DMS 273 treated with DMSO at 0.1 percent for 48 hours (cell line): ENCODE data around the gene SCYL1.
A peak's percentile ranks its signal among the peaks of the same experiment; 100 is the strongest.

Experiments used
- DNase-seq: peaks from one replicate; lab custom pipeline; 2025; lab: John Stamatoyannopoulos, UW

The SCYL1 gene

GRCh38 chr11:65571420-65571819 lies 46.5 kb downstream of the SCYL1 start:
- DNase-seq: no peak

- DNase-seq: peak; percentile 32
Measured at GRCh38 chr11:65571940-65572339, 47.1 kb downstream of the SCYL1 start.

- no peak for DNase-seq
Measured at GRCh38 chr11:65572356-65573051, 47.6 kb downstream of the SCYL1 start, which contains the start of gene FAM89B. FAM89B (plus strand) TSS chr11:65572538; CDS start chr11:65572670, 132 bp downstream.

- DNase-seq: no peak
Measured at GRCh38 chr11:65573391-65574079, 48.7 kb downstream of the SCYL1 start.

- no peak for DNase-seq
Measured at GRCh38 chr11:65574109-65574810, 49.4 kb downstream of the SCYL1 start.

GRCh38 chr11:65574811-65575567 lies 50.1 kb downstream of the SCYL1 start:
- DNase-seq: no peak

- no peak for DNase-seq
Measured at GRCh38 chr11:65575568-65576231, 50.8 kb downstream of the SCYL1 start, which contains the start of gene EHBP1L1. EHBP1L1 (plus strand) TSS chr11:65576053; CDS start chr11:65576303, 250 bp downstream.

- DNase-seq: no peak
Measured at GRCh38 chr11:65576232-65576866, 51.5 kb downstream of the SCYL1 start.

GRCh38 chr11:65576867-65577755 lies 52.2 kb downstream of the SCYL1 start:
- DNase-seq: no peak

GRCh38 chr11:65577756-65578109 lies 52.9 kb downstream of the SCYL1 start:
- no peak for DNase-seq

- no peak for DNase-seq
Measured at GRCh38 chr11:65578134-65578533, 53.3 kb downstream of the SCYL1 start.

- no peak for DNase-seq
Measured at GRCh38 chr11:65578667-65579066, 53.8 kb downstream of the SCYL1 start.

- DNase-seq: no peak
Measured at GRCh38 chr11:65579291-65579690, 54.4 kb downstream of the SCYL1 start.

- DNase-seq: no peak
Measured at GRCh38 chr11:65580031-65580692, 55.3 kb downstream of the SCYL1 start.

- no peak for DNase-seq
Measured at GRCh38 chr11:65580756-65581155, 55.9 kb downstream of the SCYL1 start.

- no peak for DNase-seq
Measured at GRCh38 chr11:65581928-65582327, 57.0 kb downstream of the SCYL1 start.

GRCh38 chr11:65583589-65583988 lies 58.7 kb downstream of the SCYL1 start:
- DNase-seq: no peak

- DNase-seq: no peak
Measured at GRCh38 chr11:65584106-65584505, 59.2 kb downstream of the SCYL1 start.

GRCh38 chr11:65584723-65585171 lies 59.9 kb downstream of the SCYL1 start:
- DNase-seq: no peak
